ENCODE results near the gene NHP2. TPM values are rescaled to one million over a fixed set of nuclear protein-coding genes. Genes with fewer than 3 reads are reported as not detected.
"Not testable (repeated sequence)": the region's sequence is repeated elsewhere in the genome, so short reads cannot be mapped to it uniquely, and the experiment has no call there.

The NHP2 gene
- total RNA-seq, 1 donor from 2014 or later: 57.5 TPM

- intact Hi-C loops (cut with DNase I): no loop called here
- H3K36me3 ChIP-seq: peaks cover 84% of the 10 kb centered on the region
- no peak for TF ChIP-seq CTCF (IDR thresholded peaks at IDR 0.05)
- H3K27ac ChIP-seq: no peak overlapping the region
- H3K9me3 ChIP-seq: no peaks in the 10 kb centered on the region
- H3K27me3 ChIP-seq (ENCODE audit: low read depth): no peaks in the 10 kb centered on the region
- H3K4me1 ChIP-seq: no peaks in the 10 kb centered on the region
- no peak for ATAC-seq
- DNase-seq: peak; percentile 24
- no peak overlapping the region for H3K4me3 ChIP-seq
Measured at GRCh38 chr5:178137991-178138390, 15.7 kb downstream of the NHP2 start.

GRCh38 chr5:178136990-178137389, 16.7 kb downstream of the NHP2 start:
- Histone ChIP-seq H3K4me3 (no peak overlapping the region), H3K27ac (no peak overlapping the region), H3K9me3 (no peaks in the 10 kb centered on the region), H3K4me1 (peaks cover 2% of the 10 kb centered on the region), H3K36me3 (peaks cover 74% of the 10 kb centered on the region), H3K27me3 (ENCODE audit: low read depth) (no peaks in the 10 kb centered on the region)
- ATAC-seq (no peak), DNase-seq (no peak)
- intact Hi-C loops (cut with DNase I): no loop called here
- no peak for TF ChIP-seq CTCF (IDR thresholded peaks at IDR 0.05)

- H3K36me3 ChIP-seq: peaks cover 24% of the 10 kb centered on the region
- H3K27ac ChIP-seq: peak overlapping the region; percentile 94
- H3K27me3 ChIP-seq (ENCODE audit: low read depth): no peaks in the 10 kb centered on the region
- intact Hi-C loops (cut with DNase I): no loop called here
- no peak for DNase-seq
- H3K4me1 ChIP-seq: peaks cover 8% of the 10 kb centered on the region
- H3K4me3 ChIP-seq: peak overlapping the region; percentile 80
- no peaks in the 10 kb centered on the region for H3K9me3 ChIP-seq
- TF ChIP-seq CTCF (IDR thresholded peaks at IDR 0.05): no peak
- no peak for ATAC-seq
Measured at GRCh38 chr5:178131446-178131996, 22.2 kb downstream of the NHP2 start.

DNA sequence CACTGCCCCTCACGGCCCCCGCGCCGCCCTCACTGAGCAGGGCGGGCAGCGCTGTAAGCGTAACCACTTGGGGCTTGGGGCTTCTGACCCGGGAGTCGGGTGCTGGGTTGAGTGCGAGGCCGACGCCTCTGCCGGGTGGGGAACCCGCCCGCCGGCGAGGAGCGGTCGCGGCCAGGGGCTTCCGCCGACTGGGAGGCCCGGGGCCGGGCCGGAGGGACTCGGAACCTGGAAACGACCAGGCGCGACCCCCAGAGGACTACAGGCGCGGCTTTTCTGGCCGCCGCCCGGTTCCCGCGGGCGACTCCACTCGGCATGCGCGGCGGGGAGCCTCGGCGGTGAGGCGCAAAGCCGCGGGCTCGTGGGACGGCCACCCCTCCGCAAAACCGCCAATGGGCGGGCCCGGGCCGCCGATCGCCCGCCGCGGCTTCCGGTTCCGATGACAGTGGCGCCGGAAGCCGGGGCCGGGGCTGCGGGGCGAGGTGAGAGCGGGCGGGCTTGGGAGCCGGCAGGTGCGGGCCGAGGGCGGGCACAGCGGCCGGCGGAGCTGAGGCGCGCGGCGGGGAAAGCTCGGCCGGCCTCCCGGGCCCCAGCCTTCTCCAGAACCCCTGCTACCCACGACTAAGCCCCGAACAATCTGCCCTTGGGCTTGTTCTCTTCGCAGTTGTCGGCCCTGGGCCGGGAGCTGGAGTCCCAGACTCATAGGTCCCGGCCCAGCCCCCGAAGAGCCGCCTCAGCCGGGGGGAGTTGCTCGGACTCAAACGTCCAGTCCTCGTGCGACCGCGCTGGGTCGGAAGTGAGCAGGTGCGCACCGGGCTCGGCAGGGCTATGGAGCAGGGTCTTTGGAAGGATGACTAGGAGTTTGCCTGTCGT, 22.9 kb downstream of the NHP2 start, which contains the start of gene RMND5B:
Gene RMND5B (plus strand): TSS at position 439 of the 870 bp plus-strand sequence. CDS start 7,106 bp downstream, outside the sequence.
- TF ChIP-seq CTCF (IDR thresholded peaks at IDR 0.05): no peak
- Histone ChIP-seq H3K27me3 (ENCODE audit: low read depth) (no peaks in the 10 kb centered on the region), H3K27ac (peak within 1 kb of the TSS; percentile 94), H3K9me3 (no peaks in the 10 kb centered on the region), H3K36me3 (peaks cover 17% of the 10 kb centered on the region), H3K4me3 (peak within 1 kb of the TSS; percentile 80), H3K4me1 (peaks cover 8% of the 10 kb centered on the region)
- peak; percentile 97 to 98 for ATAC-seq
- peak; percentile 91 for DNase-seq
- intact Hi-C loops (cut with DNase I): no loop called here

GRCh38 chr5:178130234-178130575, 23.5 kb downstream of the NHP2 start:
- intact Hi-C loops (cut with DNase I); H3K27me3 ChIP-seq (ENCODE audit: low read depth); H3K4me1 ChIP-seq; DNase-seq; H3K9me3 ChIP-seq: not testable (repeated sequence)
- Histone ChIP-seq H3K27ac (peak overlapping the region; percentile 94), H3K4me3 (peak overlapping the region; percentile 80), H3K36me3 (peaks cover 11% of the 10 kb centered on the region)
- peak; percentile 36 to 41 for ATAC-seq

DNA sequence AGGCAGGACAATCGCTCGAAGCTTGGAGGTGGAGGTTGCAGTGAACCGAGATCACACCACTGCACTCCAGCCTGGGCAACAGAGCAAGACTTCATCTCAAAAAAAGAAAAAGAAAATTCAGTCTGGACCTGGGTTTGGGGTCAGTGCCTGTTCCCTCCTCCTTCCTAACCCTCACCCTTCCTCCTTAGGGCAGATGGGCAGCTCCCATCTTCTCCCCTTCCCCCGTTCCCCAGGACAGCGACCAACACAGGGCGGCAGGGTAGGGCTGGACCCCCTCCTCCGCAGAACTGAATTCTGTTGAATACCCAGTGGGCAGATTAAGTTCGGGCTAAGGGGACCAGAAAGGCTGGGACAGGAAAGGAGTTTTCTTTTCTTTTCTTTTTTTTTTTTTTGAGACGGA, 24.4 kb downstream of the NHP2 start:
- DNase-seq: no peak
- no peak overlapping the region for H3K27ac ChIP-seq
- H3K36me3 ChIP-seq: peaks cover 7% of the 10 kb centered on the region
- H3K4me3 ChIP-seq: no peak overlapping the region
- peaks cover 8% of the 10 kb centered on the region for H3K4me1 ChIP-seq
- H3K9me3 ChIP-seq: no peaks in the 10 kb centered on the region
- no peak for ATAC-seq
- no peak for TF ChIP-seq CTCF (IDR thresholded peaks at IDR 0.05)
- H3K27me3 ChIP-seq (ENCODE audit: low read depth): no peaks in the 10 kb centered on the region
- intact Hi-C loops (cut with DNase I): no loop called here

DNA sequence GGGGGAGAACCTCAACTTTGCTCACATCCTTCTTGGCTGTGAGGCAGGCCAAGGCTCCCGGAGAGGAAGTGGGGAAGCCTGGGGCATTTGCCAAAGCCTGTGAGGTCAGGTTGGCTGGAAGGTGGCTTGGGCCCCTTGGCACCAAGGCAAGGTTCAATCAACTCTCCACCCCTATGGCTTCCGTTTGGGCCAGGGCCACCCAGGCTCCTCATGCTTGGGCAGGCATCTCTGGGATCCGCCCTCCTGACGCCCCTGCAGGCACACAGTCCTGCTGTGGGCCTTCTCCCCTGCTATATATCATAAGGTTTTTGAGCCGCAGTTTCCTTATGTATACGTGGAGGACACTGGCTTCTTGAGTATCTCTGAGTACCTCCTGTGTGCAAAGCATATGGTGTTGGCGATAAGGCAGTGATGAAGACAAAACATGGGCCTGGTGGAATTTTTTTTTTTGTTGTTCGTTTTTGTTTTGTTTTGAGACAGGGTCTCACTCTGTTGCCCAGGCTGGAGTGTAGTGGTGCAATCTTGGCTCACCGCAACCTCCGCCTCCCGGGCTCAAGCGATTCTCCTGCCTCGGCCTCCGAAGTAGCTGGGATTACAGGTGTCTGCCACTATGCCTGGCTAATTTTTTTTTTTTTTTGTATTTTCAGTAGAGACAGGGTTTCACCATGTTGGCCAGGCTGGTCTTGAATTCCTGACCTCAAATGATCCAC, 26.2 kb downstream of the NHP2 start:
- H3K4me1 ChIP-seq; H3K36me3 ChIP-seq; H3K27me3 ChIP-seq (ENCODE audit: low read depth); H3K4me3 ChIP-seq; H3K9me3 ChIP-seq; ATAC-seq; DNase-seq; intact Hi-C loops (cut with DNase I): not testable (repeated sequence)
- H3K27ac ChIP-seq: peak overlapping the region; percentile 36
